IMR-90 (cell line): ENCODE results near the gene IFIT1B. TPM values are rescaled to one million over a fixed set of nuclear protein-coding genes. Genes with fewer than 3 reads are reported as not detected.

ENCODE experiments used
- ATAC-seq: fragments of 200-7000 bp; cut with Tn5 transposase; 2 replicates; pipeline ENCODE4 v1.9.1; 2020; ENCODE audit warnings: low read depth, mild to moderate bottlenecking, moderate library complexity
- BruUV-seq: library from RNA; stranded (reverse); fragments of 400-500 nt; replicated peaks from 2 replicates; lab custom pipeline; 2021; lab: Mats Ljungman, UMichigan
- CTCF ChIA-PET: fragments of 300-600 bp; formaldehyde crosslinking; extraction: SDS; loops from one replicate; lab custom pipeline; 2021; ENCODE audit warnings: antibody characterized with exemption; lab: Yijun Ruan, JAX
- POLR2A ChIA-PET: fragments of 300-600 bp; sonication (Branson Sonifier 250); formaldehyde crosslinking; loops from one replicate; lab custom pipeline; 2022; ENCODE audit warnings: antibody characterized with exemption; ENCODE audit not compliant: unreplicated experiment; lab: Charles Lee
- DNase-seq: peaks from one replicate; pipeline ENCODE4 v3.0.0; 2013
- H2AFZ ChIP-seq: replicated peaks from 2 replicates; pipeline ENCODE3; 2013; ENCODE audit warnings: low read length, mild to moderate bottlenecking; ENCODE audit not compliant: poor library complexity
- H2AK5ac ChIP-seq: 2 replicates; pipeline ENCODE4 v1.6.1; 2013; ENCODE audit warnings: low read depth, low read length, inconsistent platforms
- H2AK9ac ChIP-seq: replicated peaks from 2 replicates; pipeline ENCODE3; 2013; ENCODE audit warnings: mild to moderate bottlenecking, low read depth, low read length, moderate library complexity; ENCODE audit not compliant: poor library complexity
- H2BK120ac ChIP-seq: 2 replicates; pipeline ENCODE4 v1.6.1; 2013; ENCODE audit warnings: low read depth, low read length, inconsistent platforms
- H2BK15ac ChIP-seq: 3 replicates; pipeline ENCODE4 v1.6.1; 2013; ENCODE audit warnings: low read depth, low read length, inconsistent platforms
- H2BK20ac ChIP-seq: 2 replicates; pipeline ENCODE4 v1.6.1; 2013; ENCODE audit warnings: low read depth, mild to moderate bottlenecking, inconsistent platforms, low read length, moderate library complexity
- H2BK5ac ChIP-seq: 2 replicates; pipeline ENCODE4 v1.6.1; 2013; ENCODE audit warnings: mild to moderate bottlenecking, low read depth, low read length, inconsistent platforms; ENCODE audit not compliant: poor library complexity, severe bottlenecking
- H3K14ac ChIP-seq: replicated peaks from 2 replicates; pipeline ENCODE4 v1.6.1; 2013; ENCODE audit warnings: low read depth, low read length, inconsistent platforms
- H3K18ac ChIP-seq: 2 replicates; pipeline ENCODE4 v1.6.1; 2013; ENCODE audit warnings: low read depth, low read length, control low read depth
- H3K23ac ChIP-seq: 2 replicates; pipeline ENCODE4 v1.6.1; 2013; ENCODE audit warnings: low read depth, low read length, inconsistent platforms
- H3K27ac ChIP-seq: 2 replicates; pipeline ENCODE4 v1.5.1; 2013; ENCODE audit warnings: mild to moderate bottlenecking, control low read depth, low read length; ENCODE audit not compliant: insufficient read depth
- H3K27me3 ChIP-seq: 2 replicates; pipeline ENCODE4 v1.6.1; 2013; ENCODE audit warnings: low read length; ENCODE audit not compliant: control insufficient read depth, insufficient read depth
- H3K36me3 ChIP-seq: 2 replicates; pipeline ENCODE4 v1.6.1; 2013; ENCODE audit warnings: low read length, mixed read lengths; ENCODE audit not compliant: control insufficient read depth, insufficient read depth
- H3K4ac ChIP-seq: 2 replicates; pipeline ENCODE4 v1.6.1; 2013; ENCODE audit warnings: low read depth, low read length, inconsistent platforms
- H3K4me1 ChIP-seq: 2 replicates; pipeline ENCODE4 v1.6.1; 2013; ENCODE audit warnings: low read length, mixed read lengths; ENCODE audit not compliant: control insufficient read depth, insufficient read depth
- H3K4me2 ChIP-seq: 2 replicates; pipeline ENCODE4 v1.6.1; 2013; ENCODE audit warnings: low read depth, mild to moderate bottlenecking, control low read depth, low read length, moderate library complexity
- H3K4me3 ChIP-seq: 2 replicates; pipeline ENCODE4 v1.5.1; 2013; ENCODE audit warnings: low read depth, mild to moderate bottlenecking, control low read depth, low read length, moderate library complexity; ENCODE audit not compliant: insufficient read depth
- H3K56ac ChIP-seq: 2 replicates; pipeline ENCODE4 v1.6.1; 2013; ENCODE audit warnings: low read length, inconsistent platforms; ENCODE audit not compliant: insufficient read depth; ENCODE audit errors: extremely low read depth
- H3K79me1 ChIP-seq, 2 experiments: 2 replicates each; pipeline ENCODE4 v1.6.1; 2013; ENCODE audit warnings: low read length in 2 of 2, inconsistent platforms in 1 of 2, low read depth in 1 of 2
- H3K9ac ChIP-seq: 2 replicates; pipeline ENCODE4 v1.6.1; 2013; ENCODE audit warnings: low read depth, low read length, control low read depth
- H3K9me1 ChIP-seq: 2 replicates; pipeline ENCODE4 v1.6.1; 2013; ENCODE audit warnings: low read length, inconsistent platforms; ENCODE audit not compliant: insufficient read depth
- H3K9me3 ChIP-seq: 2 replicates; pipeline ENCODE4 v1.6.1; 2013; ENCODE audit warnings: low read length; ENCODE audit not compliant: control insufficient read depth, insufficient read depth
- H4K20me1 ChIP-seq: 2 replicates; pipeline ENCODE4 v1.6.1; 2013; ENCODE audit warnings: low read length, inconsistent platforms; ENCODE audit not compliant: insufficient read depth
- H4K5ac ChIP-seq: 2 replicates; pipeline ENCODE4 v1.6.1; 2013; ENCODE audit warnings: mild to moderate bottlenecking, low read depth, low read length, control low read depth
- H4K8ac ChIP-seq, 2 experiments: 2 replicates each; pipeline ENCODE4 v1.6.1; 2013; ENCODE audit warnings: low read depth in 2 of 2, low read length in 2 of 2, control low read depth in 1 of 2, inconsistent platforms in 1 of 2
- H4K91ac ChIP-seq: 2 replicates; pipeline ENCODE4 v1.6.1; 2013; ENCODE audit warnings: low read depth, low read length, inconsistent platforms; ENCODE audit not compliant: insufficient read depth
- CHD1 ChIP-seq: IDR thresholded peaks from 2 replicates; pipeline ENCODE4 v1.6.1; 2012; ENCODE audit warnings: low read depth, low read length, improper control_type of control experiment
- CTCF ChIP-seq: conservative IDR thresholded peaks from 2 replicates; pipeline ENCODE4 v1.5.1; 2012; ENCODE audit warnings: mild to moderate bottlenecking, low read depth, low read length, improper control_type of control experiment
- ELK1 ChIP-seq: fragments of 150-350 bp; IDR thresholded peaks from 2 replicates; pipeline ENCODE4 v1.6.1; 2016; ENCODE audit warnings: low read depth, mild to moderate bottlenecking, low read length, moderate library complexity, borderline replicate concordance
- MAZ ChIP-seq: IDR thresholded peaks from 2 replicates; pipeline ENCODE4 v1.6.1; 2012; ENCODE audit warnings: low read depth, mild to moderate bottlenecking, low read length, improper control_type of control experiment, moderate library complexity, borderline replicate concordance
- RAD21 ChIP-seq: IDR thresholded peaks from 2 replicates; pipeline ENCODE4 v1.6.1; 2012; ENCODE audit warnings: low read length, improper control_type of control experiment
- USF2 ChIP-seq: fragments of 150-350 bp; IDR thresholded peaks from 2 replicates; pipeline ENCODE4 v1.6.1; 2017; ENCODE audit warnings: mild to moderate bottlenecking, antibody characterized with exemption, low read length, low read depth
- WGBS, 2 experiments: methylation state at CpG; one replicate each; pipeline versions ENCODE4 v1.1.5 to v1.1.7; 2013; ENCODE audit warnings: missing lambda C conversion rate in 2 of 2; ENCODE audit not compliant: insufficient read length in 1 of 2; ENCODE audit errors: extremely low coverage in 2 of 2; 5-methylcytosine and 5-hydroxymethylcytosine counted together
- dilution Hi-C: fragments of 300-500 bp; cut with HindIII; formaldehyde crosslinking; loops from one replicate; pipeline ENCODE4 v1.14.3; 2018; ENCODE audit warnings: low sequenced_read_pairs; ENCODE audit not compliant: unreplicated experiment
- in situ Hi-C: fragments of 300-500 bp; cut with MboI; formaldehyde crosslinking; loops from 3 replicates; pipeline ENCODE4 v1.14.3; 2019; ENCODE audit warnings: low sequenced_read_pairs, inconsistent platforms, mixed read lengths
- intact Hi-C: fragments of 100-400 bp; cut with micrococcal nuclease; formaldehyde crosslinking; loops from 2 replicates; pipeline ENCODE4 v1.10.0; 2022
- polyA plus RNA-seq, 3 experiments: library from polyadenylated mRNA; depleted of rRNA; stranded (reverse); fragments of >200 nt; gene quantifications; 2 replicates each; pipeline ENCODE4 v1.2.3, GENCODE V29; 2012; ENCODE audit warnings: low replicate concordance in 1 of 3
- total RNA-seq: library from RNA; depleted of rRNA; stranded (reverse); fragments of >200 nt; gene quantifications from 2 replicates; pipeline ENCODE4 v1.2.3, GENCODE V29; 2012

IFIT1B gene
- total and polyA plus RNA-seq, 2 of the 4 experiments (the other 2 are of a cell fraction) = not detected

DNA sequence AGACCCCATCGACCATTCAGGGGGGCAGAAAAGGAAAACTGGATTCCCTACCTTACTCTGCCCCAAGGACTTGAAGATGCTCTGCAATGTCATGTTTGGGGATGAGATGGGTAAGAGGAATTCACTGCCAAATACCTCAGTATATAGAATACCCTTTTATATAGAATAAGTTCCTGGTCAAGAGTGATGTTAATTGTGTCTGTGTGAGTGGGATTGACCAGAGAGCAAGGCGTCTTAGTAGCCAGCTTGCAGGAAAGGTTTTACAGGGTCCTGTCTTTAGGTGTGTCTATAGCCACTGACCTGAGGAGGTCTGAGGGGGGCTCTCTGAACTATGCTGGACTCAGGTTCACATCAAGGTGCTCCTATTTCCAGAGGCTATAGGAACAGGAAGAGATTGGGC is 48.7 kb upstream of the IFIT1B start:
- Histone ChIP-seq H2BK5ac (peak overlapping the region; percentile 14), H4K91ac (peak overlapping the region; percentile 75), H3K4ac (peak overlapping the region; percentile 77; the same call in 1 of the 2 replicates), H2AK9ac (peak overlapping the region; percentile 6), H3K4me1 (peaks cover 15% of the 10 kb centered on the region), H2AFZ (no peak overlapping the region), H3K9me3 (no peaks in the 10 kb centered on the region), H2BK20ac (peak overlapping the region; percentile 38; the same call in 1 of the 2 replicates), H3K23ac (no peak overlapping the region), H4K8ac (peak overlapping the region in 1 of 2 experiments; percentile 34; a peak in 1 of 4 replicates), H3K4me3 (no peak overlapping the region), H3K18ac (peak overlapping the region; percentile 14; the same call in 1 of the 2 replicates), H2AK5ac (peak overlapping the region; percentile 86; the same call in 1 of the 2 replicates), H2BK15ac (peak overlapping the region; percentile 91; the same call in 2 of the 3 replicates), H3K56ac (no peak overlapping the region), H4K5ac (peak overlapping the region; percentile 26; the same call in 1 of the 2 replicates), H3K27ac (peak overlapping the region; percentile 61; the same call in 1 of the 2 replicates), H3K4me2 (no peak overlapping the region; the same call in 1 of the 2 replicates), H4K20me1 (no peaks in the 10 kb centered on the region), H3K14ac (peak overlapping the region; percentile 66), H3K9ac (no peak overlapping the region), H3K9me1 (peaks cover 5% of the 10 kb centered on the region; the same call in 1 of the 2 replicates), H3K27me3 (no peaks in the 10 kb centered on the region), H3K36me3 (no peaks in the 10 kb centered on the region), H3K79me1 (peaks cover 15 to 27% of the 10 kb centered on the region in 2 experiments), H2BK120ac (no peak overlapping the region; the same call in 1 of the 2 replicates)
- intact Hi-C loops = loop anchor here (5.0 kb wide), 1 partner anchor 38 kb away; no protein-coding TSS in a partner anchor
- dilution Hi-C loops = no loop called here
- POLR2A ChIA-PET = no interaction called here
- BruUV-seq = no TSS peak
- in situ Hi-C loops = no loop called here
- TF ChIP-seq RAD21 = no peak
- TF ChIP-seq USF2 = no peak
- no peak for TF ChIP-seq MAZ
- TF ChIP-seq ELK1 = no peak
- no peak for TF ChIP-seq CHD1
- no peak for TF ChIP-seq CTCF
- WGBS, 2 experiments = no CpG with 5 or more reads among the region's 2 CpGs
- DNase-seq = no peak
- no peak for ATAC-seq
- CTCF ChIA-PET = no interaction called here
